DOHH2 (cell line): ENCODE measurements around the gene TMEM258.
A peak's percentile ranks its signal among the peaks of the same experiment; 100 is the strongest.

Source experiments
- H3F3A ChIP-seq: fragments of 200-600 bp; sonication (generic), shearing (Covaris generic); 2 replicates; pipeline ENCODE4 v1.6.0; 2016; ENCODE audit warnings: antibody characterized with exemption, mild to moderate bottlenecking; ENCODE audit not compliant: control insufficient read depth, insufficient read depth
- H3K27ac ChIP-seq: fragments of 200-600 bp; sonication (generic); 2 replicates; pipeline ENCODE4 v1.5.1; 2014; ENCODE audit warnings: low read depth, mild to moderate bottlenecking, low read length, moderate library complexity
- H3K27me3 ChIP-seq: fragments of 200-600 bp; sonication (generic); 2 replicates; pipeline ENCODE4 v1.6.1; 2014; ENCODE audit warnings: mild to moderate bottlenecking, low read length, mixed read lengths; ENCODE audit not compliant: control insufficient read depth
- H3K36me3 ChIP-seq: fragments of 200-600 bp; sonication (generic); 2 replicates; pipeline ENCODE4 v1.6.1; 2014; ENCODE audit warnings: mild to moderate bottlenecking, low read length, moderate library complexity, mixed read lengths; ENCODE audit not compliant: control insufficient read depth
- H3K4me1 ChIP-seq: fragments of 200-600 bp; sonication (generic); 2 replicates; pipeline ENCODE4 v1.6.1; 2014; ENCODE audit warnings: mild to moderate bottlenecking, low read length, mixed read lengths; ENCODE audit not compliant: control insufficient read depth
- H3K4me2 ChIP-seq: fragments of 200-600 bp; sonication (generic); 2 replicates; pipeline ENCODE4 v1.6.0; 2014; ENCODE audit warnings: mild to moderate bottlenecking, low read length, moderate library complexity
- H3K4me3 ChIP-seq: fragments of 200-600 bp; sonication (generic); 2 replicates; pipeline ENCODE4 v1.5.1; 2014; ENCODE audit warnings: mild to moderate bottlenecking, low read length, mixed read lengths
- H3K79me2 ChIP-seq: fragments of 200-600 bp; sonication (generic); 2 replicates; pipeline ENCODE4 v1.6.1; 2014; ENCODE audit warnings: mild to moderate bottlenecking, low read length, mixed read lengths; ENCODE audit not compliant: control insufficient read depth
- H3K9me2 ChIP-seq: fragments of 200-600 bp; sonication (generic); replicated peaks from 2 replicates; pipeline ENCODE4 v1.6.1; 2014; ENCODE audit warnings: mild to moderate bottlenecking, low read length, mixed read lengths; ENCODE audit not compliant: control insufficient read depth
- H3K9me3 ChIP-seq: fragments of 200-600 bp; sonication (generic); 2 replicates; pipeline ENCODE4 v1.6.1; 2014; ENCODE audit warnings: antibody characterized with exemption, low read length, mixed read lengths; ENCODE audit not compliant: control insufficient read depth, insufficient read depth
- H4K20me1 ChIP-seq: fragments of 200-600 bp; sonication (generic); 2 replicates; pipeline ENCODE4 v1.6.0; 2014; ENCODE audit warnings: low read depth, mild to moderate bottlenecking, antibody characterized with exemption, low read length, moderate library complexity; ENCODE audit not compliant: control insufficient read depth, insufficient read depth
- CTCF ChIP-seq: fragments of 200-600 bp; sonication (generic); IDR thresholded peaks from one replicate; pipeline ENCODE4 v1.5.1; 2014; ENCODE audit warnings: antibody characterized with exemption, mild to moderate bottlenecking, low read depth, low read length; ENCODE audit not compliant: poor library complexity, severe bottlenecking
- EZH2phosphoT487 ChIP-seq: fragments of 200-600 bp; sonication (generic); IDR thresholded peaks from 2 replicates; pipeline ENCODE4 v1.6.1; 2017; ENCODE audit warnings: borderline replicate concordance, mild to moderate bottlenecking, antibody characterized with exemption, low read length, moderate library complexity, mixed read lengths

Gene TMEM258

DNA sequence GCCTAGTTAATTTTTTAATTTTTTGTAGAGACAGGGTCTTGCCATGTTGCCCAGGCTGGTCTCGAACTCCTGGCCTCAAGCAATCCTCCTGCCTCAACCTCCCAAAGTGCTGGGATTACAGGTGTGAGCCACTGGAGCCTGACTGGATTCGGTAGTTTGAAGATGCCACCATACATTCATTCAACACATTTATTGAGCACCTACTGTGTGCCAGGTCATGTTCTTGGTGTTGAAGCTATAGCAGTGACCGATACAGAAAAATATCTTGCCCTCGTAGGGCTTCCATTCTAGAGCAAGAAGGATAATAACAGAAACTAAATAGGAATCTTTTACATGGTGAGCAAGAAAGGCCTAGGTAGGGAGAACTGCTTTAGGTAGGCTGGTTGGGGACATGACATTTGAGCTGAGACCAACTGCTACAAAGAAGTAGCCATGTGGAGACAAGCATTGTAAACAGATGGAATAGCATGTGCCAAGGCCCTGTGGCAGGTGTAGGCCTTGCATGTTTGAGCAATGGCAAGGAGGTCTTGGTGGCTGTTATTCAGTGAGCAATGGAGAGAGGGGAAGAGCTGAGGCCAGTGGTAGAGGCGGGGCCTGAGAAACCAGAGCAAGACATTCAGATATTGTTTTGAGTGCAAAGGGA is 41.6 kb downstream of the TMEM258 start:
- H3K9me2 ChIP-seq = no peaks in the 10 kb centered on the region
- H3K4me3 ChIP-seq = no peak overlapping the region
- peaks cover 39% of the 10 kb centered on the region for H3K27me3 ChIP-seq
- no peaks in the 10 kb centered on the region for H3K4me1 ChIP-seq
- H4K20me1 ChIP-seq = no peaks in the 10 kb centered on the region
- H3K27ac ChIP-seq = no peak overlapping the region
- H3K79me2 ChIP-seq = no peaks in the 10 kb centered on the region
- H3F3A ChIP-seq = no peaks in the 10 kb centered on the region
- no peaks in the 10 kb centered on the region for H3K36me3 ChIP-seq
- TF ChIP-seq CTCF = no peak
- no peak for TF ChIP-seq EZH2phosphoT487
- no peaks in the 10 kb centered on the region for H3K9me3 ChIP-seq
- H3K4me2 ChIP-seq = no peak overlapping the region

DNA sequence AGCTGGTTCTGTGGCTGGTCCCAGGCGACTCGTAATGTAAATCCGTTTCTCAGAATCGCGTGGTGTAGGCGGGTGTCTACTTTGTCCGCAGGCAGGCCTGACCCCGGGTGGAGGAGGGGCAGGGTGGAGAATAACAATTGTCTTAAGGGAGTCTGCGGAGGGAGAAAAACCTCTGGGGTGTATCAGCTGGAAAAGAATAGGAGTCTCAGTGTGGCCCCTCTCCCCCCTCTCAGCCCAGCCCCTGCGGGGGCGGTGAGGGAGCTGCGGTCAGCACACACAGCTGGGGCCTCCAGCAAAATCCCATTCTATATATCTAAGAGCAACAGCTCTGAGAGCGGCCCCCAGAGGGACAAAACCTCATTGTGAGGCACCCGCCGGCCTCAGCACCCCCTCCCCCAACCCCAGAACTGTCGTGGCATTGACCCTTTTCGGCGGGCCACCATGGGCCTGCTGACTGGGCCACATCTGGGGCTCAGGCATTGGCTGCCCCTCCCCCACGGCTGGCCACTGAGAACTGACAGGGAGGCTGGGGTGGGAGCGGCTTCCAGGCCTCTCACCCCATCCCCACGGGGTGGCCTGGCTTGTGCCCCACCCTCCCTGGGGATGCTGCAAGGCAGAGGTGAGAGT is 42.7 kb downstream of the TMEM258 start:
- TF ChIP-seq EZH2phosphoT487 (no peak), CTCF (no peak)
- no peaks in the 10 kb centered on the region for H3K9me2 ChIP-seq
- no peaks in the 10 kb centered on the region for H3K79me2 ChIP-seq
- H3K27ac ChIP-seq = no peak overlapping the region
- no peaks in the 10 kb centered on the region for H4K20me1 ChIP-seq
- H3K36me3 ChIP-seq = no peaks in the 10 kb centered on the region
- no peaks in the 10 kb centered on the region for H3K9me3 ChIP-seq
- no peaks in the 10 kb centered on the region for H3F3A ChIP-seq
- no peaks in the 10 kb centered on the region for H3K4me1 ChIP-seq
- peaks cover 39% of the 10 kb centered on the region for H3K27me3 ChIP-seq
- no peak overlapping the region for H3K4me3 ChIP-seq
- H3K4me2 ChIP-seq = no peak overlapping the region

- no peak for TF ChIP-seq EZH2phosphoT487
- peak; percentile 57 for TF ChIP-seq CTCF
- no peaks in the 10 kb centered on the region for H3K4me1 ChIP-seq
- H3K4me3 ChIP-seq = no peak overlapping the region
- no peaks in the 10 kb centered on the region for H3K9me2 ChIP-seq
- H3K36me3 ChIP-seq = no peaks in the 10 kb centered on the region
- no peaks in the 10 kb centered on the region for H3F3A ChIP-seq
- H3K27ac ChIP-seq = no peak overlapping the region
- H3K9me3 ChIP-seq = no peaks in the 10 kb centered on the region
- peaks cover 28% of the 10 kb centered on the region for H3K27me3 ChIP-seq
- H3K4me2 ChIP-seq = no peak overlapping the region
- H3K79me2 ChIP-seq = no peaks in the 10 kb centered on the region
- no peaks in the 10 kb centered on the region for H4K20me1 ChIP-seq
Measured at GRCh38 chr11:61747967-61748285, 44.5 kb downstream of the TMEM258 start.
